GM12878 (cell line): ENCODE results near the gene HS1BP3. TPM values are rescaled to one million over a fixed set of nuclear protein-coding genes. Genes with fewer than 3 reads are reported as not detected.

ENCODE experiments used
- ATAC-seq: fragments of 200-7000 bp; cut with Tn5 transposase; 3 replicates; pipeline ENCODE4 v1.9.1; 2020; ENCODE audit warnings: mild to moderate bottlenecking, moderate library complexity
- BruUV-seq: library from RNA; stranded (reverse); fragments of 400-500 nt; replicated peaks from 2 replicates; lab custom pipeline; 2021; lab: Mats Ljungman, UMichigan
- CTCF ChIA-PET: fragments of 300-600 bp; sonication (Branson Sonifier 250); formaldehyde crosslinking; extraction: SDS; loops from one replicate; lab custom pipeline; 2021; ENCODE audit warnings: inconsistent platforms; lab: Yijun Ruan, JAX
- POLR2A ChIA-PET: fragments of 350-600 bp; formaldehyde crosslinking; extraction: SDS; loops from one replicate; lab custom pipeline; 2021; ENCODE audit warnings: inconsistent platforms; lab: Charles Lee
- RAD21 ChIA-PET: fragments of 300-600 bp; sonication (Branson Sonifier 250); formaldehyde crosslinking; loops from one replicate; lab custom pipeline; 2023; ENCODE audit warnings: antibody characterized with exemption; ENCODE audit not compliant: unreplicated experiment; lab: Charles Lee
- SMC1A ChIA-PET: fragments of 300-600 bp; sonication (Branson Sonifier 250); formaldehyde crosslinking; loops from one replicate; lab custom pipeline; 2023; ENCODE audit not compliant: unreplicated experiment, uncharacterized antibody; lab: Charles Lee
- DNase-seq: peaks from one replicate; pipeline ENCODE4 v3.0.0-alpha.2; 2011; ENCODE audit warnings: low read depth, low spot score
- FAIRE-seq: peaks from 3 replicates; lab custom pipeline; 2011; peaks lifted over from hg19 to GRCh38; lab: Jason Lieb, UNC
- H2AFZ ChIP-seq: 2 replicates; pipeline ENCODE4 v1.6.0; 2011; ENCODE audit warnings: low read depth, low read length, control low read depth; ENCODE audit not compliant: control insufficient read depth
- H3K27ac ChIP-seq: 2 replicates; pipeline ENCODE4 v1.5.1; 2011; ENCODE audit warnings: control low read depth; ENCODE audit not compliant: control insufficient read depth, insufficient read depth
- H3K27me3 ChIP-seq, 2 experiments: replicated peaks in 1 of 2; 2 replicates each; pipeline versions ENCODE4 v1.6.0 to v1.6.1; 2011; ENCODE audit warnings: low read length in 1 of 2; ENCODE audit not compliant: control insufficient read depth in 2 of 2, insufficient read depth in 2 of 2
- H3K36me3 ChIP-seq, 2 experiments: 2 replicates each; pipeline ENCODE4 v1.5.1; 2011; ENCODE audit warnings: low read length in 1 of 2; ENCODE audit not compliant: control insufficient read depth in 2 of 2, insufficient read depth in 2 of 2
- H3K4me1 ChIP-seq: 2 replicates; pipeline ENCODE4 v1.6.1; 2011; ENCODE audit warnings: mild to moderate bottlenecking, low read length, moderate library complexity, mixed read lengths; ENCODE audit not compliant: control insufficient read depth, insufficient read depth
- H3K4me2 ChIP-seq: 2 replicates; pipeline ENCODE4 v1.6.0; 2011; ENCODE audit warnings: control low read depth; ENCODE audit not compliant: control insufficient read depth, insufficient read depth
- H3K4me3 ChIP-seq: fragments of 200-600 bp; sonication (generic); 2 replicates; pipeline ENCODE4 v1.5.1; 2016
- H3K79me2 ChIP-seq: 2 replicates; pipeline ENCODE4 v1.6.0; 2011; ENCODE audit warnings: low read length; ENCODE audit not compliant: control insufficient read depth, insufficient read depth
- H3K9ac ChIP-seq: 2 replicates; pipeline ENCODE4 v1.8.0; 2011; ENCODE audit warnings: low read length, control low read depth, mixed read lengths; ENCODE audit not compliant: control insufficient read depth, insufficient read depth
- H3K9me3 ChIP-seq: replicated peaks from 3 replicates; pipeline ENCODE4 v1.5.1; 2011; ENCODE audit warnings: mild to moderate bottlenecking, low read length; ENCODE audit not compliant: control insufficient read depth, insufficient read depth
- H4K20me1 ChIP-seq: 2 replicates; pipeline ENCODE4 v1.6.0; 2011; ENCODE audit not compliant: control insufficient read depth, insufficient read depth
- BRCA1 ChIP-seq: IDR thresholded peaks from 2 replicates; pipeline ENCODE4 v1.6.1; 2011; ENCODE audit warnings: low read depth, low read length, improper control_type of control experiment
- DPF2 ChIP-seq: fragments of 450-650 bp; IDR thresholded peaks from 2 replicates; pipeline ENCODE4 v1.6.1; 2017; ENCODE audit warnings: mild to moderate bottlenecking
- NBN ChIP-seq: fragments of 450-650 bp; IDR thresholded peaks from 2 replicates; pipeline ENCODE4 v1.6.1; 2016
- SUZ12 ChIP-seq: fragments of 200-600 bp; sonication (generic); IDR thresholded peaks from one replicate; pipeline ENCODE4 v1.6.1; 2018; ENCODE audit warnings: antibody characterized with exemption, mild to moderate bottlenecking; ENCODE audit not compliant: unreplicated experiment
- WGBS: methylation state at CpG from one replicate; pipeline ENCODE4 v1.1.6; 2016; ENCODE audit warnings: low lambda C conversion rate; ENCODE audit not compliant: insufficient replicate concordance, insufficient coverage; ENCODE audit errors: missing lambda C conversion rate; 5-methylcytosine and 5-hydroxymethylcytosine counted together
- in situ Hi-C: fragments of 300-500 bp; cut with MboI; formaldehyde crosslinking; loops from 9 replicates; pipeline ENCODE4 v1.14.3; 2018; ENCODE audit warnings: mixed read lengths
- intact Hi-C: fragments of 100-400 bp; cut with micrococcal nuclease; formaldehyde crosslinking; loops from one replicate; pipeline ENCODE4 v1.14.2; 2022; ENCODE audit not compliant: unreplicated experiment
- polyA plus RNA-seq, 11 experiments: library from polyadenylated mRNA; depleted of rRNA in 4 of 11; unstranded in 6 of 11; stranded (reverse) in 5 of 11; fragments of >200 nt; fragmentation: Nextera tagmentation in 4 of 11; fragmentation: Illumina TruSeq in 1 of 11; extraction: Ambion mirVana in 4 of 11; extraction: Trizol in 1 of 11; gene quantifications; 1 replicate in 1 of 11; 2 replicates in 10 of 11; pipeline versions ENCODE4 v1.2.1 to v1.2.3, GENCODE V29; 2011 to 2016; ENCODE audit warnings: inconsistent platforms in 2 of 11, missing spikeins in 2 of 11, low read depth in 1 of 11
- total RNA-seq, 4 experiments: library from RNA; depleted of rRNA in 3 of 4; stranded (reverse); fragments of >200 nt in 3 of 4; fragmentation: Illumina TruSeq in 1 of 4; extraction: Trizol in 1 of 4; gene quantifications; 2 replicates each; pipeline versions ENCODE4 v1.2.1 to v1.2.3, GENCODE V29; 2013 to 2021

HS1BP3 gene
- total and polyA plus RNA-seq, 10 of the 15 experiments (the other 5 are each of a cell fraction or from before 2014, with no cell fraction given): 0.47 to 7.2 (median 4.6) TPM

- TF ChIP-seq BRCA1: no peak
- no peak for TF ChIP-seq SUZ12
- TF ChIP-seq, all 136 proteins: peak for 0
Measured at GRCh38 chr2:20626392-20626697, 24.6 kb downstream of the HS1BP3 start (continued).

- WGBS: 78% methylated on average over 19 of the region's 19 CpGs
- Histone ChIP-seq H3K9ac (no peak overlapping the region), H3K4me3 (no peak overlapping the region), H3K4me1 (no peaks in the 10 kb centered on the region), H3K36me3 (no peaks in the 10 kb centered on the region), H2AFZ (no peak overlapping the region), H3K79me2 (no peaks in the 10 kb centered on the region), H3K9me3 (no peaks in the 10 kb centered on the region), H3K27me3 (no peaks in the 10 kb centered on the region), H3K4me2 (no peak overlapping the region), H3K27ac (no peak overlapping the region), H4K20me1 (no peaks in the 10 kb centered on the region)
- TF ChIP-seq NBN: no peak
- no peak for TF ChIP-seq DPF2
- in situ Hi-C loops: no loop called here
- ChIA-PET CTCF (interaction anchor here (1.0 to 1.1 kb wide), 2 partner anchors 17 to 29 kb away, joined by 3 read pairs; no protein-coding TSS in a partner anchor), SMC1A (interaction anchor here (1.7 kb wide), 1 partner anchor 9 kb away, joined by 5 read pairs; no protein-coding TSS in a partner anchor), POLR2A (no interaction called here), RAD21 (interaction anchor here (0.8 kb wide), 1 partner anchor 13 kb away, joined by 3 read pairs; no protein-coding TSS in a partner anchor)
- no TSS peak for BruUV-seq
- DNase-seq: no peak
- intact Hi-C loops: no loop called here
- ATAC-seq: no peak
- no peak for FAIRE-seq
Measured at GRCh38 chr2:20625491-20626391, 25.2 kb downstream of the HS1BP3 start.
